HepG2 (cell line): ENCODE measurements around the gene IPPK. TPM values are rescaled to one million over a fixed set of nuclear protein-coding genes. Genes with fewer than 3 reads are reported as not detected.

Experiments used
- HMG20B ChIP-seq: conservative IDR thresholded peaks from 2 replicates; pipeline ENCODE4 v1.6.1; 2016; ENCODE audit warnings: missing genetic modification reagents, missing compliant biosample characterization
- ZBTB3 ChIP-seq: sonication (generic); formaldehyde crosslinking; IDR thresholded peaks from 2 replicates; pipeline ENCODE4 v1.4.0; 2020; ENCODE audit warnings: low read depth, mild to moderate bottlenecking, moderate library complexity, missing genetic modification reagents, borderline replicate concordance
- ZNF382 ChIP-seq: sonication (generic); formaldehyde crosslinking; IDR thresholded peaks from 2 replicates; pipeline ENCODE4 v1.5.0; 2020; ENCODE audit warnings: missing genetic modification reagents, mild to moderate bottlenecking, borderline replicate concordance
- ZNF543 ChIP-seq: sonication (generic); formaldehyde crosslinking; IDR thresholded peaks from 2 replicates; pipeline ENCODE4 v1.4.0; 2020; ENCODE audit warnings: mild to moderate bottlenecking, missing genetic modification reagents
- polyA plus RNA-seq, 8 experiments: library from polyadenylated mRNA; depleted of rRNA in 3 of 8; stranded (reverse) in 7 of 8; unstranded in 1 of 8; fragments of >200 nt; fragmentation: Illumina TruSeq in 4 of 8; extraction: Trizol in 4 of 8; gene quantifications; 2 replicates each; pipeline versions ENCODE4 v1.2.1 to v1.2.3, GENCODE V29; 2011 to 2016; ENCODE audit warnings: low read depth in 4 of 8, missing spikeins in 1 of 8, mixed read lengths in 1 of 8; ENCODE audit not compliant: insufficient read depth in 1 of 8
- total RNA-seq, 5 experiments: library from RNA; depleted of rRNA; stranded (reverse); fragments of >200 nt; fragmentation: Illumina TruSeq; extraction: Trizol; gene quantifications; 2 replicates each; pipeline ENCODE4 v1.2.3, GENCODE V29; 2016; ENCODE audit warnings: low read depth in 1 of 5
- TF ChIP-seq, protein P1 (sequence below): fragments of 450-650 bp; IDR thresholded peaks from 2 replicates; pipeline ENCODE4 v1.6.1; 2017
- TF ChIP-seq, protein P2 (sequence below), 2 experiments: fragments of 450-650 bp in 1 of 2; sonication (generic) in 1 of 2; formaldehyde crosslinking in 1 of 2; IDR thresholded peaks; 2 replicates each; pipeline versions ENCODE4 v1.6.1 to v1.8.0; 2016 to 2022; ENCODE audit warnings: antibody characterized with exemption in 1 of 2, mild to moderate bottlenecking in 1 of 2, missing genetic modification reagents in 1 of 2

IPPK gene
- total and polyA plus RNA-seq, 2 of the 13 experiments (the other 11 are each of a cell fraction or from before 2014, with no cell fraction given), result 9.9 to 14.1 TPM

GRCh38 chr9:92648474-92648971, 21.4 kb downstream of the IPPK start (continued):
- TF ChIP-seq HMG20B (no peak), ZNF382 (no peak), ZBTB3 (CRISPR knock-in tag) (no peak), ZNF543 (CRISPR knock-in tag) (no peak)
- TF ChIP-seq, protein P1, sequence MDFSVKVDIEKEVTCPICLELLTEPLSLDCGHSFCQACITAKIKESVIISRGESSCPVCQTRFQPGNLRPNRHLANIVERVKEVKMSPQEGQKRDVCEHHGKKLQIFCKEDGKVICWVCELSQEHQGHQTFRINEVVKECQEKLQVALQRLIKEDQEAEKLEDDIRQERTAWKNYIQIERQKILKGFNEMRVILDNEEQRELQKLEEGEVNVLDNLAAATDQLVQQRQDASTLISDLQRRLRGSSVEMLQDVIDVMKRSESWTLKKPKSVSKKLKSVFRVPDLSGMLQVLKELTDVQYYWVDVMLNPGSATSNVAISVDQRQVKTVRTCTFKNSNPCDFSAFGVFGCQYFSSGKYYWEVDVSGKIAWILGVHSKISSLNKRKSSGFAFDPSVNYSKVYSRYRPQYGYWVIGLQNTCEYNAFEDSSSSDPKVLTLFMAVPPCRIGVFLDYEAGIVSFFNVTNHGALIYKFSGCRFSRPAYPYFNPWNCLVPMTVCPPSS, result no peak
- TF ChIP-seq, protein P2, sequence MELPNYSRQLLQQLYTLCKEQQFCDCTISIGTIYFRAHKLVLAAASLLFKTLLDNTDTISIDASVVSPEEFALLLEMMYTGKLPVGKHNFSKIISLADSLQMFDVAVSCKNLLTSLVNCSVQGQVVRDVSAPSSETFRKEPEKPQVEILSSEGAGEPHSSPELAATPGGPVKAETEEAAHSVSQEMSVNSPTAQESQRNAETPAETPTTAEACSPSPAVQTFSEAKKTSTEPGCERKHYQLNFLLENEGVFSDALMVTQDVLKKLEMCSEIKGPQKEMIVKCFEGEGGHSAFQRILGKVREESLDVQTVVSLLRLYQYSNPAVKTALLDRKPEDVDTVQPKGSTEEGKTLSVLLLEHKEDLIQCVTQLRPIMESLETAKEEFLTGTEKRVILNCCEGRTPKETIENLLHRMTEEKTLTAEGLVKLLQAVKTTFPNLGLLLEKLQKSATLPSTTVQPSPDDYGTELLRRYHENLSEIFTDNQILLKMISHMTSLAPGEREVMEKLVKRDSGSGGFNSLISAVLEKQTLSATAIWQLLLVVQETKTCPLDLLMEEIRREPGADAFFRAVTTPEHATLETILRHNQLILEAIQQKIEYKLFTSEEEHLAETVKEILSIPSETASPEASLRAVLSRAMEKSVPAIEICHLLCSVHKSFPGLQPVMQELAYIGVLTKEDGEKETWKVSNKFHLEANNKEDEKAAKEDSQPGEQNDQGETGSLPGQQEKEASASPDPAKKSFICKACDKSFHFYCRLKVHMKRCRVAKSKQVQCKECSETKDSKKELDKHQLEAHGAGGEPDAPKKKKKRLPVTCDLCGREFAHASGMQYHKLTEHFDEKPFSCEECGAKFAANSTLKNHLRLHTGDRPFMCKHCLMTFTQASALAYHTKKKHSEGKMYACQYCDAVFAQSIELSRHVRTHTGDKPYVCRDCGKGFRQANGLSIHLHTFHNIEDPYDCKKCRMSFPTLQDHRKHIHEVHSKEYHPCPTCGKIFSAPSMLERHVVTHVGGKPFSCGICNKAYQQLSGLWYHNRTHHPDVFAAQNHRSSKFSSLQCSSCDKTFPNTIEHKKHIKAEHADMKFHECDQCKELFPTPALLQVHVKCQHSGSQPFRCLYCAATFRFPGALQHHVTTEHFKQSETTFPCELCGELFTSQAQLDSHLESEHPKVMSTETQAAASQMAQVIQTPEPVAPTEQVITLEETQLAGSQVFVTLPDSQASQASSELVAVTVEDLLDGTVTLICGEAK (IDR thresholded peaks at IDR 0.05), result no peak
- TF ChIP-seq, protein P2 (CRISPR knock-in tag; IDR thresholded peaks at IDR 0.05), result no peak
